Measurements from ENCODE around the gene EGFR. TPM values are rescaled to one million over a fixed set of nuclear protein-coding genes. Genes with fewer than 3 reads are reported as not detected.

The EGFR gene
- polyA plus RNA-seq, 3 donors: 12.6 to 24.4 (median 13.6) TPM

- WGBS, 3 donors: 74 to 81% (median 74%) methylated on average over 24 to 29 of the region's 29 CpGs
- H3K27ac ChIP-seq (ENCODE audit: low read depth, low read length): no peak overlapping the region
Observed at GRCh38 chr7:55004579-55004978, 14.2 kb upstream of the EGFR start.

- no peak overlapping the region for H3K27ac ChIP-seq (ENCODE audit: low read depth, low read length)
- WGBS, 3 donors: 71 to 83% (median 77%) methylated on average over 37 of the region's 37 CpGs
Observed at GRCh38 chr7:55005241-55005851, 13.5 kb upstream of the EGFR start.

GRCh38 chr7:55006499-55006898, 12.3 kb upstream of the EGFR start:
- no peak overlapping the region for H3K27ac ChIP-seq (ENCODE audit: low read depth, low read length)
- 73 to 81% (median 73%) methylated on average over 11 of the region's 11 CpGs for WGBS, 3 donors

- 80 to 90% (median 90%) methylated on average over 1 of the region's 1 CpG for WGBS, 3 donors
- no peak overlapping the region for H3K27ac ChIP-seq (ENCODE audit: low read depth, low read length)
Observed at GRCh38 chr7:55013851-55014250, 5.0 kb upstream of the EGFR start.

GRCh38 chr7:55016061-55016745, 2.6 kb upstream of the EGFR start:
- WGBS, 3 donors: 72 to 88% (median 81%) methylated on average over 5 of the region's 5 CpGs

GRCh38 chr7:55016746-55017090, 2.1 kb upstream of the EGFR start:
- no peak overlapping the region for H3K27ac ChIP-seq (ENCODE audit: low read depth, low read length)
- 84 to 91% (median 90%) methylated on average over 3 of the region's 3 CpGs for WGBS, 3 donors

More at GRCh38 chr7:55016061-55016745, 2.6 kb upstream of the EGFR start:
- H3K27ac ChIP-seq (ENCODE audit: low read depth, low read length): no peak overlapping the region

GRCh38 chr7:55017841-55018240, 976 bp upstream of the EGFR start:
- 72 to 78% (median 74%) methylated on average over 6 of the region's 6 CpGs for WGBS, 3 donors
- H3K27ac ChIP-seq (ENCODE audit: low read depth, low read length): no peak overlapping the region

GRCh38 chr7:55019191-55019690, 424 bp downstream of the EGFR start:
- WGBS, 3 donors: 0 to 1% (median 1%) methylated on average over 43 to 70 of the region's 70 CpGs
- H3K27ac ChIP-seq (ENCODE audit: low read depth, low read length): peak overlapping the region; percentile 23

- WGBS, 3 donors: 3 to 4% (median 3%) methylated on average over 68 to 78 of the region's 78 CpGs
- H3K27ac ChIP-seq (ENCODE audit: low read depth, low read length): peak overlapping the region; percentile 23
Observed at GRCh38 chr7:55019691-55020465, 1.1 kb downstream of the EGFR start.

- WGBS, 3 donors: 25 to 54% (median 43%) methylated on average over 11 of the region's 11 CpGs
- peak overlapping the region; percentile 13 for H3K27ac ChIP-seq (ENCODE audit: low read depth, low read length)
Observed at GRCh38 chr7:55020466-55020871, 1.7 kb downstream of the EGFR start.

- H3K27ac ChIP-seq (ENCODE audit: low read depth, low read length): peak overlapping the region; percentile 13
- 78 to 91% (median 85%) methylated on average over 9 of the region's 9 CpGs for WGBS, 3 donors
Observed at GRCh38 chr7:55021053-55021452, 2.2 kb downstream of the EGFR start.

GRCh38 chr7:55022002-55022985, 3.5 kb downstream of the EGFR start:
- 63 to 85% (median 65%) methylated on average over 17 of the region's 17 CpGs for WGBS, 3 donors
- no peak overlapping the region for H3K27ac ChIP-seq (ENCODE audit: low read depth, low read length)

GRCh38 chr7:55023841-55024505, 5.2 kb downstream of the EGFR start:
- 67 to 78% (median 76%) methylated on average over 4 of the region's 4 CpGs for WGBS, 3 donors
- no peak overlapping the region for H3K27ac ChIP-seq (ENCODE audit: low read depth, low read length)

GRCh38 chr7:55024776-55025175, 6.0 kb downstream of the EGFR start:
- 62 to 84% (median 70%) methylated on average over 2 of the region's 2 CpGs for WGBS, 3 donors
- H3K27ac ChIP-seq (ENCODE audit: low read depth, low read length): no peak overlapping the region

- WGBS, 3 donors: 63 to 85% (median 69%) methylated on average over 11 of the region's 11 CpGs
- H3K27ac ChIP-seq (ENCODE audit: low read depth, low read length): no peak overlapping the region
Observed at GRCh38 chr7:55026086-55026790, 7.4 kb downstream of the EGFR start.

GRCh38 chr7:55026867-55027490, 8.2 kb downstream of the EGFR start:
- 65 to 80% (median 66%) methylated on average over 4 of the region's 4 CpGs for WGBS, 3 donors
- H3K27ac ChIP-seq (ENCODE audit: low read depth, low read length): no peak overlapping the region

- no peak overlapping the region for H3K27ac ChIP-seq (ENCODE audit: low read depth, low read length)
- 43 to 70% (median 59%) methylated on average over 3 of the region's 3 CpGs for WGBS, 3 donors
Observed at GRCh38 chr7:55028011-55028410, 9.2 kb downstream of the EGFR start.
